Activated CD8-positive, alpha-beta memory T cell treated with anti-CD3 and anti-CD28 coated beads for 48 hours (primary cell): ENCODE measurements around the gene ATP6V1G2.

ENCODE experiments used
- DNase-seq, 3 experiments: peaks; one replicate each; pipeline ENCODE4 v3.0.0-alpha.2; 2020; ENCODE audit warnings: low read depth in 2 of 3, low spot score in 2 of 3

The ATP6V1G2 gene

DNA sequence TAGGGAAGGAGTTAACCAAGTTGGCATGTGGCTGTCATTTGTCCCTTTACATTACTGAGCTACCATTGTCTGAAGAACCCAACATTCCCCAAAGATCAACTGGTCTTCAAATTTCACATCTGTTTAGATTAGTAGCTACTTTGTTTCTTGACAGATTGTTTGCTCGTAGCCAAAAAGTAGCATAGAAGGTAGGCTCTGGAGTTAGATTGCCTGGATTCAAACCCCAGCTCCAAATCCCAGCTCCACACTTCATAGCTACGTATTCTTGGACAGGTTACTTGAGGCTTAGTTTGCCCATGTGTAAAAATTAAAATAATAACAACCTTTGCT is 2.1 kb upstream of the ATP6V1G2 start:
- no peak for DNase-seq

DNA sequence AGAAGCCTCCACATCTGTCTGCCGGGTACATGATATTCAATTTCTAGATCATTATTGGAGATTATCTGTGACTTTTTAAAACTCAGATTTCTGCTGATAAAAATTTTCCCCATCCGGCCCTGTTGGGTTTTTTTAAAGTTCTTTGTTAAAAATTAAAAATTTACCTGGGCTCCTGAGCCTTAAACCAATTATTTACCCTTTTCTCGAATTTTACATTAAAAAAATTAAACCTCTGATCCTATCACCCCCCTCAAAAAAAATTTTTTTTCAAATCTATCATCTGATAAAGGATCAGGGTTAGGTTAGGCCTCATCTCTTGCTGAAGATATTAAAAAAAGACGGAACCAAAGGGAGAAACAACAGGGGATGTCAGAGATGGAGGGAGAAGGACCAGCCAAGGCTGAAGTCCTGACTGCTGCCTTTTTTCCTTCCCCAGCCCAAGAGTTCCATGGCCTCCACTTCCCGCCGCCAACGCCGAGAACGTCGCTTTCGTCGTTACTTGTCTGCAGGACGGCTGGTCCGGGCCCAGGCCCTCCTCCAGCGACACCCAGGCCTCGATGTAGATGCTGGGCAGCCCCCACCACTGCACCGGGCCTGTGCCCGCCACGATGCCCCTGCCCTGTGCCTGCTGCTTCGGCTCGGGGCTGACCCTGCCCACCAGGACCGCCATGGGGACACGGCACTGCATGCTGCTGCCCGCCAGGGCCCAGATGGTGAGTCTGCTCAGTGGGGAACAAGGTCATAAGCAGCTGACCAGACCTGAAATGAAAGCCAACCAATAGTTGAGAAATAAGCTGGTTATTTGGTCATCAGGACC is 1.5 kb upstream of the ATP6V1G2 start:
- no peak for DNase-seq

- DNase-seq, result peak in 2 of 3 experiments; percentile 76 to 84
Observed at GRCh38 chr6:31546958-31547726, 734 bp upstream of the ATP6V1G2 start, which contains the start of gene NFKBIL1. TSS of gene NFKBIL1 (plus strand) at chr6:31547608. CDS start at chr6:31547695, 87 bp downstream.

- no peak for DNase-seq
Observed at GRCh38 chr6:31545291-31545690, 1.1 kb downstream of the ATP6V1G2 start.

DNA sequence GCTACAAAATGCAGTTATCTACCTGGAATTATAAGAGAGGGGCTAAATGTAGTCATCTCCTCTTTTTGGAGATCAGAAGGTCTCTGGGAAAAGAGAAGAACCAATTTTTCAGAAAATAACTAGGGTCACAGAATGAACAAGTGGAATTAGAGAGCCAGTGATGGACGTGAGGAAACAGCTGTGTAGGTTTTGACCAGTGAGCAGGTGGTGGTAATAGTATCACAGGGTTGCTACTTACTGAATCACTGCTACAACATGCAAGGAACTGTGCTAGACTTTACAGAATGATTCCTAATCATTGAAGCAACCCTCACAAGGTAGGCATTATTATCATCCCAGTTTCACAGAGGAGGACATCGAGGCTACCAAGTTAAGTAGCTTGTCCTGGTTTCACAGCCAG is 1.7 kb downstream of the ATP6V1G2 start:
- DNase-seq, result no peak

GRCh38 chr6:31543639-31544038 is 2.8 kb downstream of the ATP6V1G2 start:
- DNase-seq, result no peak

DNA sequence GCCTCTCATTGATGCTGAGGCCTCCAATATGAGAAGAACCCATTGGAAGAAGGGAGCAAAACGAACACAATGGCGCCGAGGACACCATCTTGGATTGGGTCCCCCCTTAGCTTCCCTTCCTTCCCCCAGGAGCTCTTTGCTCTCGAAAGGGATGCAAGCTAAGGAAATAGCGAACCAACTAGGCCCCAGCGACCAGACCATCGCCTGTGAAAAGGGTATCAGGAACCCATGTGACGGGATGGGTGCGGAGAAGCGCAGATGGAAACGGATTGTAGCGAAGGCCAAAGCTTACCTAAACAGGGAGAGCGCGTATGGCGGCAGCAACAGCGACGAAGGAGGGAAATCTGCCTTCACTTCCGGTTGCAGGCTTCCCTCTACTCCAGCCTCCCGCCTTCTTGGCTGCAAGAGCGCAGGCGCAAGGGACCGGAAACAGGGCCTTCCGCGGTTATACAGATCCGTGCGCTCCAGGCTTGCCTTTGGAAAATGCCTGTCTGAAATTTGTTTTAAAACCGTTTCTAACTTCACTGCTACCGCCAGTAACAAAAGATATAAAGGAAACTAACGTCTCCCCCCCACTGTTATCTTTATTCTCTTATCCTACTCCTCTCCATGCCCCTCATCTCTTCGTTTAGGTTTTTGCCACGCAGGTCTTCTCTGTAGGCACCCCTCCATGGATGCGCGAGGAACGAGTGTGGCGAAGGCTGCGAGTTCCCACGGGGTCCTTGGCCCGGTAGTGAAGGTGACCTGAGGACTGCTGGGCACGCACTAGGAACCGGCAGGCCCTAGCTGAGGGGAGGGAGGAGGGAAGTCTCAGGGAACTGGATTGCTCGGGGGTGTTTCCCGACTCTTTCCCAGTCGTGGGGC is 4.5 kb downstream of the ATP6V1G2 start, which contains the start of gene DDX39B:
Gene DDX39B, minus strand, starts transcription at position 346 of the 864 bp plus-strand sequence. CDS start 1,471 bp downstream, outside the sequence.
- peak; percentile 76 to 84 (median 80) for DNase-seq

- DNase-seq, result no peak
Observed at GRCh38 chr6:31541059-31541657, 5.2 kb downstream of the ATP6V1G2 start.

DNA sequence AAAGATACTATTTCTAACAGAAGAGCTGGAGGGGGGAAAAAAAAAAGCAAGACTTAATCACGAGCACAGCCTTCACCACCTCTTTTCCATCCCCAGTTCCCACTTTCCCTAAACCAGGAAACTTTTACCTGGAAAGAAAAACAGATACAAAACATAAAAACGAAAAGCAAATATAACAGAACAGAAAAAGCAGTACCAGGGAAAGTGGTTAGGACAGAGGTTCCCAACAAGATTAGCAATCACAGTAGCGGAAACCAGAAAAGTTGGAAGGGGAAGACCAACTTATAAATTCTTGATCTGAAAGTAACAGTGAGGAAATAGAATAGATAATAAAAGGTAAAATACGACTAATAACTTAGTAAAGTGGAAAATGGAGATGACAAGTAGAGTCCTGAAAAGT is 5.8 kb downstream of the ATP6V1G2 start:
- no peak for DNase-seq

DNA sequence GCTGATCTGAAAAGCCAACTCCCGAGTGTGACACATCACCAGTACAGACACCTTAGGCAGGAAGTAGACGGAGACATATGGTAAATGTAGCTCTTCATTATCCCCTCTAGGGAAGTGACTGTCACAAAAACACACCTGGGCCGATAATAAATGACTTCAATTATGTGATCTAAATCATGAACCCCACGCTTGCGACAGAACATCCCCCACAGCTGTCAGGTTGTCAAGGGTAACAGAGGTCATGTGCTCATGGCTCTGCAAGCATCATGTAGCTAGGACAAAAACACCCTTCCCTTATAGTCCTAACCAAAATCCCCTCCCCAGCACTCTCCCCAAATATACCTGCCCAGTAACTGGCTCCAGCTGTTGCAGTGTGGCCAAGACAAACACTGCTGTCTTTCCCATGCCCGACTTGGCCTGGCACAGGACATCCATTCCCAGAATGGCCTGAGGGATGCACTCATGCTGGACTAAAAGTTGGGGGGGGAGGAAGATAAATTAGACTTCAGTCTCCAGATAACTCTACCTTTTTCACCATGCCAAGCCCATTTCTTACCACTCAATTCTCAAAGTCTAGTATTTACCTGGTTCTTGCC is 7.5 kb downstream of the ATP6V1G2 start:
- no peak for DNase-seq

- no peak for DNase-seq
Observed at GRCh38 chr6:31535538-31536324, 10.7 kb downstream of the ATP6V1G2 start.

GRCh38 chr6:31534521-31535040 is 11.8 kb downstream of the ATP6V1G2 start:
- no peak for DNase-seq

DNA sequence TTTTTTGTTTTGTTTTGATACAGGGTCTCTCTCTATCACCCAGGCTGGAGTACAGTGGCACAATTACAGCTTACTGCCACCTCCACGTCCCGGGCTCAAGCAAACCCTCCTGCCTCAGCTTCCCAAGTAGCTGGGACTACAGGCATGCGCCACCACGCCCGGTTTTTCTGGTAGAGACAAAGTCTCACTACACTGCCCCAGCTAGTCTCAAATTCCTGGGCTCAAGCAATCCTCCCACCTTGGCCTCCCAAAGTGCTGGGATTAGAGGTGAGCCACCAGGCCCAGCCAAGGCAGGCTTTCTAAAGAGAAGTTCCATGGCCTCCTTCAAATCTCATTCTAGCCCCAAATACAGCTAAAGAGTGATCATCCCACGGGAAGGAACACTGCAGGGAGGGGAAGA is 12.4 kb downstream of the ATP6V1G2 start:
- DNase-seq, result no peak

GRCh38 chr6:31533455-31533841 is 13.0 kb downstream of the ATP6V1G2 start:
- no peak for DNase-seq

DNA sequence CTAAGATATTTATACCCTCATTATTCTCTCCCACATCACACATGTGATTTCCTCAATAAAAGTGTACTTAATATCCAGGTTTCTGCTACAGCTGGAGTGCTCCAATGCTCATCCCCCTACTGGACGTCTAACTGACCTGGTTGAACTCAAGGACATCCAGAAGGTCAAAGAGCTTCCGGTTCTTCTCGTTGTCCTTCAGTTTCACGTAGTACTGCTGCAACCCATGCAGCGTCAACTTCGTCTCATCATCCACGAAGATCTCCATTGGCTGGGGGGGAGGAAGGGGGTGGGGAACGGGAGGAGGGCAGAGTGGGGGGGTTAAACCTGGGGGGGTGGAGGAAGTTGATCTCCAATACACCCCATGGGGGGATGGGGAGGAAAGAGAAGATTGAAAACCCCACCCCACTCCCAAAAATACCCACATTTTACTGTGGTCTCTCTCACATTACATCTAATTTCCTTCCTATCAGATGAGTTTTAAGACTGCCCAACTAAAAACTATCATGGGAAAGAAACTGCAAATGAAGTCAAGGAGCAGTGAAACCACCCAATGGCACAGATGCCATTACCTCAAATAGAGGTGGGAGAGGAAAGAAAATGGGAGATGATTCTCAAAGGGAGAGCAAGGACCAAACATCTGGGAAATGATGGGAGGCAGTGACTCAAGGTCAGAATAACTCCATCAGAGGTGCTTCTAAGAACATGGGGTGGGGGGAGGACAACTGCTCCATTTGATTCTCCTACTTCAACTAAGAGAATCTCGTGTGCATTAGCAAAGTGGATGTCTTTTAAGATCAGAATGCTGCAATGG is 13.6 kb downstream of the ATP6V1G2 start:
- no peak for DNase-seq

GRCh38 chr6:31531771-31532643 is 14.4 kb downstream of the ATP6V1G2 start:
- no peak for DNase-seq

DNA sequence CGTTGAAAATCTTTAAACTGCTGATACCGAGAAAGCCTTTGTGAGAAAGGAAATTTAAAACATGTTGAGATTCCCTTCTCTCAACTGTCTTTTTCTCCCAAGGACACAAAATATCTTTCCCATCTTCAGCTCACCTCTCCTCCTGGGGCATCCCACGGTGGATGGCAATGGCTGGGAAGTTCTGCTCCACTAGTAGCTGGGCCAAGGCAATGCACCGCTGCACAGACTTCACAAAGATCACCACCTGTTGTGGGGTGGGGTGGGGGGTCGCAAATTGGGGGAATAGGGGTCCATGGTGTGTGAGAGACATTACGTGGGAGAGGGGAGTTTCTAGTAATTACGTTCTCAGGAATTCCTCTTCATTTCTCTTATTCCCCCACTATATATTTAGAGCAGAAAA is 15.2 kb downstream of the ATP6V1G2 start:
- DNase-seq, result no peak

GRCh38 chr6:31530659-31531058 is 15.7 kb downstream of the ATP6V1G2 start:
- DNase-seq, result no peak
